HG03575 (cell line): ENCODE data around the gene IGFL2.
"Not testable (repeated sequence)": the region's sequence is repeated elsewhere in the genome, so short reads cannot be mapped to it uniquely, and the experiment has no call there.

Experiments
- ATAC-seq: cut with Tn5 transposase; IDR thresholded peaks from one replicate; pipeline ENCODE4 v1.9.1; 2021; ENCODE audit not compliant: unreplicated experiment, insufficient number of reproducible peaks, low FRiP score; ENCODE audit errors: extremely low read depth

Gene IGFL2

GRCh38 chr19:46184775-46185710, 37.0 kb downstream of the IGFL2 start:
- ATAC-seq: not testable (repeated sequence)

DNA sequence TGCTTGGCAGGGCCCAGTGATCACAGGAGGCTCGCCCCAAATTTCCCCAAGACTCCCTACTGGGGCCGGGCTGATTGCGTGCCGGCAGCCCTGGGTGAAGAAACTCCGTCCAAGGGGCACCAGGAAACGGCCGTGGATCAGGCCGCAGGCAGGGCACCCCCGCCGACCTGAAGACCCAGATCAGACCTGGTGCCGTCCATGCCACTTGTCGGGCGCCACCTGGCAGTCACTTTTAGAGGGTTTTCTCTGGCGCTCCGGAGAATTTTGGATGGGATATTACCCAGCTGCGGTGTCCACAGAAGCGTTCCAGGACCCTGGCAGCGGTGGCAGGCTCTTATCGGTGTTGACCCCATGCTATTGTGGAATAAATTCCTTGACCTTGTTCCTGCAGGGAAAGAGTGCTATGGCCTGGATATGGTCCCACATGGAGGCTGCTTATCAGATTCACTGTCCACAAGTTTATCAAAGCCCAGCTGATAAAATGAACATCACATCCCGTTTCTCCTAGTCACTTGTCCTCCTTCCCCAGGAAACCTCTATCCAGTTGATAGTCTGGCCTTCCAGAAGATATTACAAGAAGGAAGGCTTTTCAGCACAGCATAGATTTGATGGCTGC, 38.2 kb downstream of the IGFL2 start:
- no peak for ATAC-seq

DNA sequence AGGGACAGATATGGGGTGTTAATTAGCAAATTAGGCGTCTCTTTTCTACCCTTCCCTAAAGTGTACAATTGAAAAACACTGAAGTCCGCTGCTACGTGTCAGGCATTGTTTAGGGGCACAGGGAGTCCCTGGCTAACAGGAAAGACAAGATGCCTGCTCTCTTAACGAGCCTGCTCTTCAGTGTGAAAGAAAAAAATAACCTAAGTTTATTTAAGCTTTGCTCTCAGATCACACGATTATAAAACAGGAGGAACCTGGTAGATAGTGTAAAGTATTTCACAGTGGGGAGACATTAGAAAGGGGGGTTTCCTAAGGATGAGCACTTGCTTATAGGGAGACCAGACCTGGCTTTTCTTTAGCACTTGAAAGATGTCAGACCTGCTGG, 38.7 kb downstream of the IGFL2 start:
- ATAC-seq: no peak

GRCh38 chr19:46189971-46190888, 42.2 kb downstream of the IGFL2 start:
- no peak for ATAC-seq

- ATAC-seq: no peak
Measured at GRCh38 chr19:46191356-46191755, 43.3 kb downstream of the IGFL2 start.

DNA sequence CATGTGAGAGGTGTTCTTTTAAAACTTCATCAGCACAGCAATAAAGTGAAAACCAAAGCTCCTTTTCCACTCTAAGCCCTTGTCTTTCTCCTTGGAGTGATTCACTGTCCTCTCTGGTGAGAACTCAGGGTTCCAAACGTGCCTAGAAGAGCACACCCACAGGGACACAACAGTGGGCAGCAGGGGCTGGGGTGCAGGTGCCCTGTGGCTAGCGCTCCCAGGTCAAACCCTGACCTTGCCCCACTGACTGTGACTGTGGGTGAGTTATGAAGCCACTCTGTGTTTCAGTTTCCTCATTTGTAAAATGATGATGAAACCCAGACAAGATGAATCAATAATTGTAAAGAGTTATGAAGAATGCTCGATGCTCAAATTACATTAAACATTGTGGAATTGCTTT, 43.9 kb downstream of the IGFL2 start:
- no peak for ATAC-seq

DNA sequence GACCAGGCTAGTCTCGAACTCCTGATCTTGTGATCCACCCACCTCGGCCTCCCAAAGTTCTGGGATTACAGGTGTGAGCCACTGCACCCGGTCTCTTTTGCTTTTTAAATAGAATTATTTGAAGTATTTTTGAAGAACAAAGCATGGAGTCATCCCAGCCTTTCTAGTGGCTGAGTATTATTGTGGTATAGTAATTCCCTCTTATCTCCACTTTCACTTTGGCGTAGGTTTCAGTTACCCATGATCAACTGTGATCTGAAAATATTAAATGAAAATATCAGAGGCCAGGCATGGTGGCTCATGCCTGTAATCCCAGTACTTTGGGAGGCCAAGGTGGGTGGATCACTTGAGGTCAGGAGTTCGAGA, 44.6 kb downstream of the IGFL2 start:
- ATAC-seq: not testable (repeated sequence)

DNA sequence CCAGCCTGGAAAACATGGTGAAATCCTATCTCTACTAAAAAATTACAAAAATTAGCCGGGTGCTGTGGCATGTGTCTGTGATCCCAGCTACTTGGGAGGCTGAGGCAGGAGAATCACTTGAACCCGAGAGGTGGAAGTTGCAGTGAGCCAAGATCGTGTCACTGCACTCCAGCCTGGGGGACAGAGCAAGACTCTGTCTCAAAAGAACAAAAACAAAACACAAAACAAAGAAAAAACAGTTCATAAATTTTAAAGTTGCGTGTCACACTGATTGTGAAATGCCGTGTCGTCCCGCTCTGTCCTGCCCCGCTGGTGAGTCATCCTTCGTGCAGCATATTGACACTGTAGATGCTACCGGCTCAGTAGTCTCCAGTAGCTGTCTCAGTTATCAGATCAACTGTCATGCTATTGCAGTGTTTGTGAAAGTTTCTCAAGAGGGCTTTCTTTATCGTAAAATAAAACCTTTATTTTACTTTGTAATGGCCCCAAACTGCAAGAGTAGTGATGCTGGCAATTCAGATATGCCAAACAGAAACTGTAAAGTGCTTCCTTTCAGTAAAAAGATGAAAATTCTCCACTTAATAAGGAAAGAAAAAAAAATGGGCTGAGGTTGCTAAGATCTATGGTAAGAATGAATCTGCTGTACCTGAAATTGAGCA, 45.1 kb downstream of the IGFL2 start:
- ATAC-seq: no peak

DNA sequence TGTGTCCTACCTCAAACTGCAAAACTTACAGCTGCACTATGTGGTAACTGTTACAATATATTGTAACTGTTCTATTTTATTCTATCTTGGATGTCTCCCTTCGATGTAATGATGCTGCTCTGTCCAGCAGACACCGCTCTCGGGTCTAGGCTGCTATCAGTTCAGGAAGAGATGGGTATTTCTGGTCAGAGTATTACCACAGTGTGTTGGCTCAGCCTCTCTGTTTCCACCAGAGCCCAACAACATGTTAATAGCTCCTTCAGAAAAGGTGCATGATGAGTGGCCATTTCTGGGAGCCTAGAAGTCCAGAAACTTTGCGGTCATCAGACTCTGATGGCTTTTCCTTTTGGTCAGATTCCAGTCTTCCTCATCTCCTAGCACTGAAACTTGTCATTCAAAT, 45.6 kb downstream of the IGFL2 start:
- ATAC-seq: no peak

- no peak for ATAC-seq
Measured at GRCh38 chr19:46195104-46195503, 47.1 kb downstream of the IGFL2 start.

- not testable (repeated sequence) for ATAC-seq
Measured at GRCh38 chr19:46195919-46196318, 47.9 kb downstream of the IGFL2 start.

DNA sequence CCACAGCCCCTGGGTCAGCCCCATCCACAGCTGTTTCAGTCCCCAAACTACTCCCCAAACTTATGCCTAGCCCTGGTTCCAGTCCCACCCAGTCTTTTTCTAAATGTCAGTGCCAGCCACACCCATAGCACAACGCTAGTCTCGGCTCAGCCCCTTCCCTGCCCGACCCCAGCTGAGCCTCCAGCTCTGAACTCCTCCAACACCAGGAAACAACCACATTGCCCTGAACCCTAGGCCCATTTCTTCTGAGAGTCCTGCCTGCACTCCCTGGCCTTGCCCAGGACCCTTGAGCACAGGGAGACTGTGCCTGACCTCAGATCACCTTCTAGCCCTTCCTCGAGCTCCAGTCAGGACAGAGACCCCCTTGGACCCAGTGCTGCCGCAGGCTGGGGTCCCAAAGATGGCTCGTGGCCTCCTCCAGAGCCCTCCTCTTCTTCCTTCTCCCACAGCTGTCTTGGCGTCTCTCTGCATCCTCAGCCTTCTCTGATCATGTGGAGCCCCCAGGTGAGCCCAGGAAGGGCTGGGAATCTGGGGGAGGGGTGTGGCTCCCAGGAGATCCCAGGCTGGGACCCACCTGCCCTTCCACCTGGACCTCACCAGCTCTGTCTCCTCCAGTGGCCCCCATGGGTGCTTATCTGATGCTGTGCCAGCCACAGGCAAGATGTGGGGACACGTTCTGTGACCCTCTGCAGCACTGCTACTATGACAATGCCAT, 48.5 kb downstream of the IGFL2 start:
- ATAC-seq: no peak

- no peak for ATAC-seq
Measured at GRCh38 chr19:46197314-46198070, 49.5 kb downstream of the IGFL2 start.

DNA sequence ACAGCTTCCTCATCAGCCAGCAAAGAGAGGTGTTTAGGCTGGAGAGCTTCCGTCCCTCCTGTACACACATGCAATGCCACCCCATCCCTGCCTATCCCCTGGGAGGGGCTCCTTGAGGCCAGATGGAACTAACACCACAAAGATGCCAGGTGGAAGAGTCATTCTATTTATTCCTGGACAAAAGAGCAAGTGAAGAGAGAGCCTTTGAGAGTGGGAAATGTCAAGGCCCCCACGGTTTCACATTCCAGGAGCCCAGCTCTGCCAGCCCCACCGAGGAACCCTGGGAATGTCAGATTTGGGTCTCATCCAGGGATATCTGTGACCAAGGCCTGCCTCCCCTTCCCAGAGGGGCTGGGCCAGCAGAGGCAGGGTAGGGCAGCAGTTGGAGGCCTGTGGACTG, 50.7 kb downstream of the IGFL2 start:
- ATAC-seq: no peak

GRCh38 chr19:46201454-46202310, 53.6 kb downstream of the IGFL2 start:
- ATAC-seq: no peak

DNA sequence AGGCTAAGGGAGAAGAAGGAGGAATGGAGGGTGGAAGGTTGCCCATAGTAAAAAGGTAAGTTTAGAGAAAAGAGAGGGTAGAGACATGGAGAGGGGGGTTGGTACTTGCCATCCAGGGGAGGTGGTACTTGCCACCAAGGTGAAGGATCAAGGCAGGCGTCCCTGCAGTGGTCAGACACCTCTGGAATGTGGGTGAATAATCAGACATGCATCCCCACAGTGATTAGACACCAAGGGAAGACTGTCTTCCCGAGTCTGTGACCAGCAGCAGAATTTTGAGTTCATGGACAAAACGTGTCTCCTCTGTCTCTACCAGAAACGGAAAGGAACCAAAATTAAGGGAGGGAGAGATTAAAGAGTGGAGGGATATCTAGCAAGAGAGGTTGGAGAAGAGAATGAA, 54.4 kb downstream of the IGFL2 start:
- ATAC-seq: no peak
